H9 (cell line): ENCODE results near the gene PTPRN2. TPM values are rescaled to one million over a fixed set of nuclear protein-coding genes. Genes with fewer than 3 reads are reported as not detected.

Experiments used
- DNase-seq: peaks from one replicate; pipeline ENCODE4 v3.0.0-alpha.2; 2017
- H2AFZ ChIP-seq: one replicate; pipeline ENCODE4 v1.6.1; 2013; ENCODE audit warnings: mild to moderate bottlenecking, low read length, control low read depth, moderate library complexity
- H2AK5ac ChIP-seq: 2 replicates; pipeline ENCODE4 v1.6.1; 2013; ENCODE audit warnings: low read length, control low read depth, mixed read lengths; ENCODE audit not compliant: insufficient read length
- H2BK120ac ChIP-seq: one replicate; pipeline ENCODE4 v1.6.1; 2013; ENCODE audit warnings: low read depth, mild to moderate bottlenecking, low read length, control low read depth, inconsistent platforms; ENCODE audit not compliant: poor library complexity, severe bottlenecking
- H2BK12ac ChIP-seq: 2 replicates; pipeline ENCODE4 v1.6.1; 2013; ENCODE audit warnings: low read length, control low read depth, mixed read lengths, low read depth; ENCODE audit not compliant: insufficient read length
- H2BK15ac ChIP-seq: 2 replicates; pipeline ENCODE4 v1.6.1; 2013; ENCODE audit warnings: low read depth, low read length, control low read depth
- H2BK20ac ChIP-seq: one replicate; pipeline ENCODE4 v1.6.1; 2013; ENCODE audit warnings: low read depth, mild to moderate bottlenecking, low read length, control low read depth, inconsistent platforms; ENCODE audit not compliant: poor library complexity, severe bottlenecking
- H2BK5ac ChIP-seq: 2 replicates; pipeline ENCODE4 v1.6.1; 2013; ENCODE audit warnings: low read length, control low read depth, mixed read lengths; ENCODE audit not compliant: insufficient read length
- H3K14ac ChIP-seq: 2 replicates; pipeline ENCODE4 v1.6.1; 2013; ENCODE audit warnings: low read length, control low read depth; ENCODE audit not compliant: insufficient read depth
- H3K18ac ChIP-seq: 2 replicates; pipeline ENCODE4 v1.6.1; 2013; ENCODE audit warnings: low read depth, mild to moderate bottlenecking, mixed read lengths, low read length, control low read depth; ENCODE audit not compliant: insufficient read length
- H3K23ac ChIP-seq: 2 replicates; pipeline ENCODE4 v1.6.1; 2013; ENCODE audit warnings: low read length, control low read depth, mixed read lengths, low read depth; ENCODE audit not compliant: insufficient read length
- H3K23me2 ChIP-seq: 2 replicates; pipeline ENCODE4 v1.6.1; 2013; ENCODE audit warnings: low read depth, mild to moderate bottlenecking, mixed read lengths, low read length, control low read depth; ENCODE audit not compliant: insufficient read length, poor library complexity, severe bottlenecking
- H3K27ac ChIP-seq: 2 replicates; pipeline ENCODE4 v1.5.1; 2013; ENCODE audit warnings: low read length, control low read depth, mixed read lengths, low read depth; ENCODE audit not compliant: insufficient read length
- H3K27me3 ChIP-seq: 2 replicates; pipeline ENCODE4 v1.6.1; 2013; ENCODE audit warnings: low read length, control low read depth, inconsistent platforms; ENCODE audit not compliant: insufficient read depth
- H3K4ac ChIP-seq: 2 replicates; pipeline ENCODE4 v1.6.1; 2013; ENCODE audit warnings: low read depth, mild to moderate bottlenecking, control low read depth, inconsistent platforms, low read length, moderate library complexity
- H3K4me1 ChIP-seq: 2 replicates; pipeline ENCODE4 v1.6.1; 2013; ENCODE audit warnings: low read length, control low read depth, inconsistent platforms; ENCODE audit not compliant: insufficient read depth
- H3K4me2 ChIP-seq: 2 replicates; pipeline ENCODE4 v1.6.1; 2013; ENCODE audit warnings: low read length, control low read depth, mixed read lengths; ENCODE audit not compliant: insufficient read length, insufficient read depth
- H3K56ac ChIP-seq: 2 replicates; pipeline ENCODE4 v1.6.1; 2013; ENCODE audit warnings: low read depth, mild to moderate bottlenecking, mixed read lengths, low read length, control low read depth; ENCODE audit not compliant: insufficient read length
- H3K79me1 ChIP-seq: 2 replicates; pipeline ENCODE4 v1.6.1; 2013; ENCODE audit warnings: low read depth, mild to moderate bottlenecking, moderate library complexity, low read length, control low read depth, inconsistent platforms; ENCODE audit not compliant: insufficient read depth, poor library complexity, severe bottlenecking
- H3K79me2 ChIP-seq: 2 replicates; pipeline ENCODE4 v1.6.1; 2013; ENCODE audit warnings: low read length, control low read depth, inconsistent platforms; ENCODE audit not compliant: insufficient read depth
- H3K9ac ChIP-seq: 2 replicates; pipeline ENCODE4 v1.6.1; 2013; ENCODE audit warnings: low read length, control low read depth, mixed read lengths; ENCODE audit not compliant: insufficient read length; ENCODE audit errors: extremely low read depth
- H3K9me3 ChIP-seq: one replicate; pipeline ENCODE4 v1.6.1; 2013; ENCODE audit warnings: low read depth, low read length, inconsistent platforms; ENCODE audit not compliant: control insufficient read depth
- H3T11ph ChIP-seq: one replicate; pipeline ENCODE4 v1.6.1; 2013; ENCODE audit warnings: mild to moderate bottlenecking, low read length, control low read depth, inconsistent platforms
- H4K20me1 ChIP-seq: one replicate; pipeline ENCODE4 v1.6.1; 2013; ENCODE audit not compliant: control insufficient read depth, insufficient read length, insufficient read depth
- H4K5ac ChIP-seq: 2 replicates; pipeline ENCODE4 v1.6.1; 2013; ENCODE audit warnings: low read depth, mild to moderate bottlenecking, mixed read lengths, low read length, control low read depth; ENCODE audit not compliant: insufficient read length
- H4K8ac ChIP-seq: replicated peaks from 2 replicates; pipeline ENCODE4 v1.6.1; 2013; ENCODE audit warnings: low read length, control low read depth, mixed read lengths, low read depth; ENCODE audit not compliant: insufficient read length
- H4K91ac ChIP-seq: 2 replicates; pipeline ENCODE4 v1.6.1; 2013; ENCODE audit warnings: low read depth, mild to moderate bottlenecking, moderate library complexity, mixed read lengths, low read length, control low read depth; ENCODE audit not compliant: insufficient read length
- H3K27ac Mint-ChIP-seq, 3 experiments: 2 replicates in 2 of 3; 3 replicates in 1 of 3; pipeline ENCODE4 v1.8.0; 2020 to 2021; ENCODE audit warnings: mixed read lengths in 3 of 3, mild to moderate bottlenecking in 1 of 3, moderate library complexity in 1 of 3
- H3K27me3 Mint-ChIP-seq: 2 replicates; pipeline ENCODE4 v1.8.0; 2021; ENCODE audit warnings: low read depth, mild to moderate bottlenecking, moderate library complexity, mixed read lengths
- H3K36me3 Mint-ChIP-seq, 3 experiments: 2 replicates in 2 of 3; 3 replicates in 1 of 3; pipeline ENCODE4 v1.8.0; 2020 to 2021; ENCODE audit warnings: low read depth in 3 of 3, mixed read lengths in 3 of 3; ENCODE audit not compliant: insufficient read depth in 1 of 3
- H3K4me1 Mint-ChIP-seq, 2 experiments: 2 replicates each; pipeline ENCODE4 v1.8.0; 2020; ENCODE audit warnings: mixed read lengths in 2 of 2
- H3K4me3 Mint-ChIP-seq, 2 experiments: 2 replicates in 1 of 2; 3 replicates in 1 of 2; pipeline ENCODE4 v1.8.0; 2020 to 2021; ENCODE audit warnings: mild to moderate bottlenecking in 2 of 2, mixed read lengths in 2 of 2, moderate library complexity in 1 of 2
- H3K9me3 Mint-ChIP-seq, 2 experiments: 2 replicates in 1 of 2; 3 replicates in 1 of 2; pipeline ENCODE4 v1.8.0; 2020; ENCODE audit warnings: mild to moderate bottlenecking in 2 of 2, mixed read lengths in 2 of 2, moderate library complexity in 1 of 2
- CTCF ChIP-seq: fragments of 200-600 bp; sonication (generic); conservative IDR thresholded peaks from 3 replicates; pipeline ENCODE4 v1.8.0; 2021; ENCODE audit warnings: antibody characterized with exemption, mild to moderate bottlenecking
- WGBS: extraction: QIAGEN DNeasy Blood & Tissue Kit; methylation state at CpG from one replicate; pipeline ENCODE4 v1.1.7; 2013; ENCODE audit warnings: missing lambda C conversion rate, low lambda C conversion rate, mixed read lengths; ENCODE audit not compliant: insufficient read length; ENCODE audit errors: extremely low coverage; 5-methylcytosine and 5-hydroxymethylcytosine counted together
- total RNA-seq: library from RNA; stranded (reverse); gene quantifications from 2 replicates; pipeline ENCODE4 v1.2.1, GENCODE V29; 2021

PTPRN2 gene
- total RNA-seq, 1 experiment from 2014 or later: 5.2 TPM

GRCh38 chr7:157603005-157603404 is 984.6 kb downstream of the PTPRN2 start:
- Mint-ChIP-seq H3K27me3 (peaks cover 97% of the 10 kb centered on the region), H3K36me3 (no peaks in the 10 kb centered on the region), H3K9me3 (no peaks in the 10 kb centered on the region), H3K4me3 (no peak overlapping the region), H3K27ac (no peak overlapping the region), H3K4me1 (no peaks in the 10 kb centered on the region)
- H3K27me3 ChIP-seq: peaks cover 24% of the 10 kb centered on the region; the same call in 1 of the 2 replicates
- no peaks in the 10 kb centered on the region for H3K23me2 ChIP-seq
- no peak overlapping the region for H3K18ac ChIP-seq
- H3K23ac ChIP-seq: no peak overlapping the region
- no peak overlapping the region for H3K56ac ChIP-seq
- H3T11ph ChIP-seq: no peak overlapping the region
- no peak overlapping the region for H3K27ac ChIP-seq
- no peak overlapping the region for H2BK120ac ChIP-seq
- H3K4me2 ChIP-seq: no peak overlapping the region
- no peak overlapping the region for H2AK5ac ChIP-seq
- no peaks in the 10 kb centered on the region for H3K79me2 ChIP-seq
- DNase-seq: no peak
- no peak overlapping the region for H3K4ac ChIP-seq
- H2BK5ac ChIP-seq: no peak overlapping the region
- peaks cover 2% of the 10 kb centered on the region for H4K20me1 ChIP-seq
- no peak overlapping the region for H3K9ac ChIP-seq
- no CpG with 5 or more reads among the region's 9 CpGs for WGBS
- H2BK20ac ChIP-seq: no peak overlapping the region
- no peak for TF ChIP-seq CTCF
- no peaks in the 10 kb centered on the region for H3K9me3 ChIP-seq
- no peak overlapping the region for H2BK12ac ChIP-seq
- H3K14ac ChIP-seq: no peak overlapping the region; the same call in 1 of the 2 replicates
- H3K79me1 ChIP-seq: no peaks in the 10 kb centered on the region
- H4K91ac ChIP-seq: no peak overlapping the region
- H2AFZ ChIP-seq: no peak overlapping the region
- H3K4me1 ChIP-seq: no peaks in the 10 kb centered on the region
- H4K5ac ChIP-seq: no peak overlapping the region
- no peak overlapping the region for H2BK15ac ChIP-seq
- H4K8ac ChIP-seq: no peak overlapping the region
